GM18868 (cell line): ENCODE results near the gene ORM2.
"Not testable (repeated sequence)": the region's sequence is repeated elsewhere in the genome, so short reads cannot be mapped to it uniquely, and the experiment has no call there.

Experiments
- ATAC-seq: cut with Tn5 transposase; IDR thresholded peaks from one replicate; pipeline ENCODE4 v1.9.1; 2021; ENCODE audit warnings: mild to moderate bottlenecking, moderate library complexity; ENCODE audit not compliant: unreplicated experiment

Gene ORM2

GRCh38 chr9:114313186-114313585, 16.5 kb upstream of the ORM2 start:
- no peak for ATAC-seq

GRCh38 chr9:114314256-114314867, 15.3 kb upstream of the ORM2 start:
- ATAC-seq, result no peak

GRCh38 chr9:114314881-114315722, 14.6 kb upstream of the ORM2 start:
- no peak for ATAC-seq

- ATAC-seq, result no peak
Observed at GRCh38 chr9:114315723-114316363, 13.8 kb upstream of the ORM2 start.

- no peak for ATAC-seq
Observed at GRCh38 chr9:114316605-114317230, 13.0 kb upstream of the ORM2 start.

GRCh38 chr9:114317665-114318357, 11.9 kb upstream of the ORM2 start:
- ATAC-seq, result no peak

GRCh38 chr9:114318416-114318815, 11.3 kb upstream of the ORM2 start:
- no peak for ATAC-seq

GRCh38 chr9:114319147-114319546, 10.5 kb upstream of the ORM2 start:
- no peak for ATAC-seq

GRCh38 chr9:114320710-114321109, 9.0 kb upstream of the ORM2 start:
- not testable (repeated sequence) for ATAC-seq

- ATAC-seq, result no peak
Observed at GRCh38 chr9:114321759-114322158, 7.9 kb upstream of the ORM2 start.

- not testable (repeated sequence) for ATAC-seq
Observed at GRCh38 chr9:114322160-114322818, 7.4 kb upstream of the ORM2 start.

GRCh38 chr9:114322831-114323531, 6.7 kb upstream of the ORM2 start, which contains the start of gene ORM1:
Gene ORM1 (plus strand): TSS chr9:114323098. CDS start chr9:114323134, 36 bp downstream.
- not testable (repeated sequence) for ATAC-seq

GRCh38 chr9:114323849-114324248, 5.8 kb upstream of the ORM2 start:
- ATAC-seq, result not testable (repeated sequence)

GRCh38 chr9:114324492-114324891, 5.2 kb upstream of the ORM2 start:
- no peak for ATAC-seq

GRCh38 chr9:114324965-114325364, 4.7 kb upstream of the ORM2 start:
- not testable (repeated sequence) for ATAC-seq

GRCh38 chr9:114325684-114326254, 3.9 kb upstream of the ORM2 start:
- ATAC-seq, result not testable (repeated sequence)

- no peak for ATAC-seq
Observed at GRCh38 chr9:114327749-114328148, 1.9 kb upstream of the ORM2 start.

GRCh38 chr9:114328357-114328820, 1.3 kb upstream of the ORM2 start:
- not testable (repeated sequence) for ATAC-seq
